SU-DHL-6 (cell line): ENCODE measurements around the gene GJD3.

Experiments
- H2AFZ ChIP-seq: fragments of 200-600 bp; sonication (generic); 2 replicates; pipeline ENCODE4 v1.6.1; 2014; ENCODE audit warnings: low read depth, mild to moderate bottlenecking, moderate library complexity, mixed read lengths, antibody characterized with exemption, low read length; ENCODE audit not compliant: severe bottlenecking
- H3F3A ChIP-seq: fragments of 200-600 bp; shearing (Covaris generic); 2 replicates; pipeline ENCODE4 v1.6.0; 2016; ENCODE audit warnings: antibody characterized with exemption, mild to moderate bottlenecking; ENCODE audit not compliant: insufficient read depth
- H3K27ac ChIP-seq: fragments of 200-600 bp; sonication (generic); 2 replicates; pipeline ENCODE4 v1.5.1; 2016; ENCODE audit warnings: low read depth, mild to moderate bottlenecking, low read length, moderate library complexity, mixed read lengths
- H3K27me3 ChIP-seq: fragments of 200-600 bp; sonication (generic), shearing (Covaris generic); 2 replicates; pipeline ENCODE4 v1.6.0; 2014; ENCODE audit warnings: mild to moderate bottlenecking, low read length
- H3K36me3 ChIP-seq: fragments of 200-600 bp; sonication (generic); 2 replicates; pipeline ENCODE4 v1.6.1; 2014; ENCODE audit warnings: mild to moderate bottlenecking, low read length, mixed read lengths
- H3K4me2 ChIP-seq: fragments of 300-600, 200-600 bp; shearing (Covaris generic), sonication (generic); 2 replicates; pipeline ENCODE4 v1.6.0; 2014; ENCODE audit warnings: low read length, low read depth, mild to moderate bottlenecking; ENCODE audit not compliant: poor library complexity, severe bottlenecking
- H3K4me3 ChIP-seq: fragments of 200-600 bp; sonication (generic); 2 replicates; pipeline ENCODE4 v1.5.1; 2014; ENCODE audit warnings: antibody characterized with exemption, low read length, mild to moderate bottlenecking, mixed read lengths; ENCODE audit not compliant: insufficient read depth, poor library complexity, severe bottlenecking
- H3K79me2 ChIP-seq: fragments of 200-600 bp; sonication (generic); 2 replicates; pipeline ENCODE4 v1.6.1; 2014; ENCODE audit warnings: mild to moderate bottlenecking, low read length, moderate library complexity; ENCODE audit not compliant: insufficient read depth
- H3K9ac ChIP-seq: fragments of 200-600 bp; sonication (generic); 2 replicates; pipeline ENCODE4 v1.7.0; 2014; ENCODE audit warnings: mild to moderate bottlenecking, low read length
- H3K9me2 ChIP-seq: fragments of 200-600 bp; sonication (generic); replicated peaks from 2 replicates; pipeline ENCODE4 v1.6.1; 2014; ENCODE audit warnings: low read length; ENCODE audit not compliant: insufficient read depth
- H3K9me3 ChIP-seq: fragments of 200-600 bp; sonication (generic); 2 replicates; pipeline ENCODE4 v1.6.1; 2014; ENCODE audit warnings: low read length, mixed read lengths; ENCODE audit not compliant: insufficient read depth
- H4K20me1 ChIP-seq: fragments of 200-600 bp; sonication (generic); 2 replicates; pipeline ENCODE4 v1.6.1; 2014; ENCODE audit warnings: low read depth, mild to moderate bottlenecking, antibody characterized with exemption, low read length, moderate library complexity, mixed read lengths
- EZH2phosphoT487 ChIP-seq: fragments of 200-600 bp; sonication (generic), shearing (Covaris generic); conservative IDR thresholded peaks from 2 replicates; pipeline ENCODE4 v1.6.1; 2018; ENCODE audit warnings: mild to moderate bottlenecking, antibody characterized with exemption, low read length, moderate library complexity, mixed read lengths
- TF ChIP-seq, protein P1 (sequence below): fragments of 200-600 bp; sonication (generic); IDR thresholded peaks from one replicate; pipeline ENCODE4 v1.5.1; 2017; ENCODE audit warnings: antibody characterized with exemption, mild to moderate bottlenecking, low read length, moderate library complexity; ENCODE audit not compliant: insufficient read depth, poor library complexity, severe bottlenecking

Gene GJD3

DNA sequence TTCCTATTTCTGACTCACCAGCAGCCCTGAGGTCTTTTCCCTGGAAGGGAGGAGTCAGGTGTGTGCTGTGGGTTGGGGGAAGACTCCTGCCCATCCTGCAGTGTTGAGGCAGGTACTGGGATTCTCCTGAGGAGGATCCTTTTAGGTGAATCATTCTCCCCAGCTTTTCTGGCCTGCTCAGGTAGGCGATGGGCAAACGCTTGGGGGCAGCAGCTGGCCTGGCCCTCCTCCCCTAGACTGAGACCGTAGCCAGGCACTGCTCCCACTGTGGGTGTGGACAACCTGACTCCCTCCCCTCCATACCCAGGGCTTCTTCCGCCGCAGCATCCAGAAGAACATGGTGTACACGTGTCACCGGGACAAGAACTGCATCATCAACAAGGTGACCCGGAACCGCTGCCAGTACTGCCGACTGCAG is 15.1 kb downstream of the GJD3 start:
- H3F3A ChIP-seq = no peaks in the 10 kb centered on the region
- TF ChIP-seq EZH2phosphoT487 = no peak
- TF ChIP-seq, protein P1, sequence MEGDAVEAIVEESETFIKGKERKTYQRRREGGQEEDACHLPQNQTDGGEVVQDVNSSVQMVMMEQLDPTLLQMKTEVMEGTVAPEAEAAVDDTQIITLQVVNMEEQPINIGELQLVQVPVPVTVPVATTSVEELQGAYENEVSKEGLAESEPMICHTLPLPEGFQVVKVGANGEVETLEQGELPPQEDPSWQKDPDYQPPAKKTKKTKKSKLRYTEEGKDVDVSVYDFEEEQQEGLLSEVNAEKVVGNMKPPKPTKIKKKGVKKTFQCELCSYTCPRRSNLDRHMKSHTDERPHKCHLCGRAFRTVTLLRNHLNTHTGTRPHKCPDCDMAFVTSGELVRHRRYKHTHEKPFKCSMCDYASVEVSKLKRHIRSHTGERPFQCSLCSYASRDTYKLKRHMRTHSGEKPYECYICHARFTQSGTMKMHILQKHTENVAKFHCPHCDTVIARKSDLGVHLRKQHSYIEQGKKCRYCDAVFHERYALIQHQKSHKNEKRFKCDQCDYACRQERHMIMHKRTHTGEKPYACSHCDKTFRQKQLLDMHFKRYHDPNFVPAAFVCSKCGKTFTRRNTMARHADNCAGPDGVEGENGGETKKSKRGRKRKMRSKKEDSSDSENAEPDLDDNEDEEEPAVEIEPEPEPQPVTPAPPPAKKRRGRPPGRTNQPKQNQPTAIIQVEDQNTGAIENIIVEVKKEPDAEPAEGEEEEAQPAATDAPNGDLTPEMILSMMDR = no peak
- no peaks in the 10 kb centered on the region for H3K9me3 ChIP-seq
- H4K20me1 ChIP-seq = no peaks in the 10 kb centered on the region; the same call in 1 of the 2 replicates
- H3K36me3 ChIP-seq = no peaks in the 10 kb centered on the region
- no peaks in the 10 kb centered on the region for H3K27me3 ChIP-seq
- no peak overlapping the region for H3K4me3 ChIP-seq
- no peaks in the 10 kb centered on the region for H3K9me2 ChIP-seq
- H3K79me2 ChIP-seq = no peaks in the 10 kb centered on the region
- no peak overlapping the region for H3K4me2 ChIP-seq
- no peak overlapping the region for H3K9ac ChIP-seq
- H2AFZ ChIP-seq = no peak overlapping the region
- no peak overlapping the region for H3K27ac ChIP-seq

DNA sequence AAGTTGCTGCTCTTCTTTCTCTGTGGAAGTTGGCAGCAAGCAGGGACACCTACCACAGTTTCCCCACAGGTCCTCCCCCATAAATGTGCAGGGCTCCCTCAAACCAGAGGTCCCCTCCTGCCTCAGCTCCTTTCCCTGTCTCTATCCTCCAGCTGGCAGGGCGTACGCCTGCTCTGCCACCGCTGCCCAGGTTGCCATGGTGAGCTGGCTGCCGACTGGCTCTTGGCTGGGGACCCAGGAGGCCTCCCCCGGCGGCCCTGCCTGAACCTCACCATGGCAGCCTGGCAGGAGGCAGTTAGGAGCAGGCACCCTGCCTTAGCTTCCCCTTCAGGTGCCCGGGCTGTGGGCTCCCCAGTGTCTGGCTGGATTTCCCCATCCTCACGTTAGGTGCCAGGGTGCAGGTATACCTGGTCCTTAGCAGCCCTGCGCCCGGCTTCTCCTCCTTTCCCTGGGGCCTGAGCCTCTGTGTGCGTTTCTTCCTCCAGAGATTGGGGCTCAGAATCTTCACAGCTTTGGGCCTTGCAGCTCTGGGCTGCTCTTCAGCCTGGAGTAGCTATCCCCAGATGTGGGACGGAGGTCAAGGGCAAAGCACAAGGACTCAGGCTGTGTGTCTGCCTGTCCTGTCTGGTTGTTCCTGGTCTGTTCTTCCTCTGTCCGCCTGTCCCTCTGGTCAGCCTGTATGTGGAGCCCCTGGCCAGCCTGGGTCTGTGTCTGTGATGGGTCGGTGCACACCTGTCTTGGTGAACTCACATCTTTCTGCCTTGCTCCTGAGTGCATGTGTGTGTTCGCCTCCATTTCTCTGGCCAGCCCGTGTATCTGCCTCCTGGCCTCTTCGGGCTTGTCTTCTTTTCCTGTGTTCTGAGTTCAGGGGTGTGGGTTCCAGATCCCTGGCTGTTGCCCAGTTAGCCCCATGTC is 15.7 kb downstream of the GJD3 start:
- Histone ChIP-seq H3K4me2 (no peak overlapping the region), H3K9me3 (no peaks in the 10 kb centered on the region), H3K4me3 (no peak overlapping the region), H3K27ac (no peak overlapping the region), H3K9ac (no peak overlapping the region), H3K79me2 (no peaks in the 10 kb centered on the region), H3K36me3 (no peaks in the 10 kb centered on the region), H3K9me2 (no peaks in the 10 kb centered on the region), H4K20me1 (no peaks in the 10 kb centered on the region; the same call in 1 of the 2 replicates), H3F3A (no peaks in the 10 kb centered on the region), H3K27me3 (no peaks in the 10 kb centered on the region), H2AFZ (no peak overlapping the region)
- TF ChIP-seq, protein P1 = no peak
- TF ChIP-seq EZH2phosphoT487 = no peak

DNA sequence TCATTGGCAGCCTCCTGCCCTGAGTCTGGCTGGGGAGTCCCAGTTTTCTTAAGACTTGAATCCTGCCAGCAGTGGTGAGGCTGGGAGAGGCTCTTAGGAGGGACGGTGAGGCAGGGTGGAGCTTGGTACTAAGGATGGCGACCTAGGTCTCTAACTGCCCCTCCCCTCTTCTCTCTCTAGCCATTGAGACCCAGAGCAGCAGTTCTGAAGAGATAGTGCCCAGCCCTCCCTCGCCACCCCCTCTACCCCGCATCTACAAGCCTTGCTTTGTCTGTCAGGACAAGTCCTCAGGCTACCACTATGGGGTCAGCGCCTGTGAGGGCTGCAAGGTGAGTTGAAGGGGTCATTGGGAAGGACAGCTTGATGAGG is 16.4 kb downstream of the GJD3 start:
- no peak overlapping the region for H3K27ac ChIP-seq
- no peaks in the 10 kb centered on the region for H3F3A ChIP-seq
- H4K20me1 ChIP-seq = no peaks in the 10 kb centered on the region; the same call in 1 of the 2 replicates
- H3K9me3 ChIP-seq = no peaks in the 10 kb centered on the region
- no peaks in the 10 kb centered on the region for H3K79me2 ChIP-seq
- H3K4me2 ChIP-seq = no peak overlapping the region
- H3K9me2 ChIP-seq = no peaks in the 10 kb centered on the region
- TF ChIP-seq EZH2phosphoT487 = no peak
- TF ChIP-seq, protein P1 = no peak
- H2AFZ ChIP-seq = no peak overlapping the region
- H3K4me3 ChIP-seq = no peak overlapping the region
- no peaks in the 10 kb centered on the region for H3K27me3 ChIP-seq
- H3K9ac ChIP-seq = no peak overlapping the region
- no peaks in the 10 kb centered on the region for H3K36me3 ChIP-seq
